Measurements from ENCODE around the gene FKBP2.

Gene FKBP2

GRCh38 chr11:64219755-64220154 lies 21.1 kb upstream of the FKBP2 start:
- DNase-seq = no peak

- DNase-seq = no peak
These were observed 20.6 kb upstream of the FKBP2 start for GRCh38 chr11:64220271-64220670.

DNA sequence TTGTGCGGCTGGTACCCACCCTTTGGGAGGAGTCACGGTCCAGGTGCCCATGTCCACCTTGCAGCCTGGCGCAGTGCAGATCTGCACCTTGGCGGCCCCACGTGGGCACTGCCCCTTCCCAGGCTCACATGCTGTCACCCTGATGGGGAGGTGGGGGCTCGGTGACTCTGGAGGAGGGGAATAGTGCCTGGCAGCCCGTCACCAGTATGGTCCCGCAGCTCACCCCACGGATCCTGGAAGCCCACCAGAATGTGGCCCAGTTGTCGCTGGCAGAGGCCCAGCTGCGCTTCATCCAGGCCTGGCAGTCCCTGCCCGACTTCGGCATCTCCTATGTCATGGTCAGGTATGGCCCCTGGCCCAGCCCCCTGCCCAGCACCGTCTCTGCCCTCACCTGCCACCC lies 20.1 kb upstream of the FKBP2 start:
- no peak for DNase-seq

DNA sequence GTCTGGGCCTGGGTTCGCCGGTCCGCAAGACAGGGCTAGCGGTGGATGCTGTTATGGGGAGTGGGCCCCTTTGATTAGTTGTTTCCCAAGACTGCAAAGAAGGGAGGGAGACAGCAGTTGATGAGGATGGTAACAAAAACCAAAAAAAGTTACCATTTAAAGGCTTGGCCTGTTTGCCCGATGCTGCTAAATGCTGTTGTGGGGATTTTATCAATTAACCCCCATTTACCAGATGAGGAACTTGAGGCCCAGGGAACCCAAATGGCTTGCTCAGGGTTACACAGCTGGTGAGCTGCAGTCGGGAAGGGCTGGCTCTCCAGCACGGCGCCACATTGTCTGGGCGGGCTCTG lies 18.3 kb upstream of the FKBP2 start:
- no peak for DNase-seq

GRCh38 chr11:64223001-64223651 lies 17.8 kb upstream of the FKBP2 start:
- DNase-seq = no peak

DNA sequence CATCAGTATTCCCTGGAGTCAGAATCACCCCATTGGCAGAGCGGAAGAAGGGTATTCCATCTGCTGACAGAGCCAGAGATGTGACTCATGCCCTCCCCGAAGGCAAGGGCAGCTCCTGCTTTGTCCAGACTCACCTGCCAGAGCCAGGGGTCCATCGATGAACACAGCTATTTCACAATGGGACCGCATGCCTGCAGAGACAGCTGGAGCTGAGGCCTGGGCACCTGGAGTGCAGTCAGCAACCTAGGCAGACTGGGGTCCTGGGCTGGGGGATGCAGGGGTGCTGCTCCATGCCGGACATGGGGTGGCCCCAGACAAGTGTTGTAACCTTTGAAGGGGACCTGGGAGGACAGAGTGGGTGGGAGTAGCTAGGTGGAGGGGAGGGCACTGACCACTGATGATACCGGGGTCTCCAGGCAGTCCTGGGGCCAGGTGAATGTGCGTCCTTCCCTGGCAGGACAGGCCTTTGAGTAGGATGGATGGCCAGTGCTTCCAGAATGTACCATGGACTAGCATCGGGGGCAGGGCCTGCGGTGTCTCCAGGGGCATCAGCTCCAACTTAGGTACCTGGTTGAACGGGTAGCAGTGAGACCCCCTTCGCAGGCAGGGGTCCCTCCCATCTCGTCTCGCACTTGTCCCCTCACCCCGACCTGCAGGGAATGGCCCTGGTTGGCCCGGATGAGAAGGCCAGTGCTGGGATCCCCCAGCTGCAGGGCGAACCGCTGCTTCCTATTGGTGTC lies 16.6 kb upstream of the FKBP2 start:
- no peak for DNase-seq

- DNase-seq = no peak
These were observed 15.8 kb upstream of the FKBP2 start for GRCh38 chr11:64224891-64225607.

GRCh38 chr11:64225608-64226506 lies 15.0 kb upstream of the FKBP2 start, which contains the start of the genes NUDT22 and TRPT1:
Gene NUDT22, plus strand, starts transcription at chr11:64226274. Its CDS starts 379 bp downstream, at chr11:64226653.
Gene TRPT1, minus strand, starts transcription at chr11:64226186. Its CDS starts 326 bp downstream, at chr11:64225860.
- DNase-seq = peak; percentile 88 to 93

GRCh38 chr11:64226507-64227051 lies 14.3 kb upstream of the FKBP2 start:
- DNase-seq = peak; percentile 46 to 56

- no peak for DNase-seq
These were observed 13.4 kb upstream of the FKBP2 start for GRCh38 chr11:64227405-64227956.

GRCh38 chr11:64229090-64229743 lies 11.7 kb upstream of the FKBP2 start:
- DNase-seq = no peak

- DNase-seq = no peak
These were observed 11.1 kb upstream of the FKBP2 start for GRCh38 chr11:64229744-64230170.

DNA sequence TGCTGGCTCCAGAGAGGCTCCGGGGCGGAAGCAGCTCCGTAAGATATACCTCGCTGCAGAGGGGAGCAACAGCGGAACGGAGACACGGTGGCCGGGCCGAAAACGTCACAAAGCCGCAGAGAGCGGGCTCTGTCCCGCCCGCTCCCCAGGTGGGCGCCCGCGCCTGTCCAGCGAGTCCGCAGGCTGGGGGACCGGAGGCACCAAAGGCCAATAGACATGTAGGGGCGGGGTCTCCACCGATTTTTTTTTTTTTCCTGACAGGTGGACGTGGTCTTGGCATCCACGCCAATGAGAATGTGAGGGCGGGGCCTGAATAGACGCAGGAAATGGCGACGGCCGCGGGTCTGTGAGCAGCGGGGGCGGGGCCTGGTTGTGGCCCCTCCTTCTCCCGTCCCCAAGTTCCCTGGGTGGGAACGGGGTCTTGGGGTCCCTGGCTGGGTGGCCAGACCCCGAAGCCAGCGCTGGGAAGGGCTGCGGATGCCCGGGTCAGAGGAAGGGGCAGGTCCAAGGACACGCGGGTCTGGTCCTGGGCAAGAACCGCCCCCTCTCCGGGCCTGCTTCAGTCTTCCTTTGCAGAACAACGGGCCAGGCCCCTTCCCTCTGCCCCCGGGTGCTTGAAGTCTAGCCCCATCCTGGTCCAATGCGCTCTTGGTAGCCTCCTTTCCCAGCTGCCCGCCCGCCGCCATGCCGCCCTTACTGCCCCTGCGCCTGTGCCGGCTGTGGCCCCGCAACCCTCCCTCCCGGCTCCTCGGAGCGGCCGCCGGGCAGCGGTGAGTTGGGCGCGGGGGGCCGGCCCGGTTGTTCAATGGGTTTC lies 10.5 kb upstream of the FKBP2 start, which contains the start of gene DNAJC4:
Gene DNAJC4, plus strand, starts transcription at position 378 of the 814 bp plus-strand sequence. Its CDS starts 307 bp downstream, at position 685.
- DNase-seq = peak; percentile 83 to 84

DNA sequence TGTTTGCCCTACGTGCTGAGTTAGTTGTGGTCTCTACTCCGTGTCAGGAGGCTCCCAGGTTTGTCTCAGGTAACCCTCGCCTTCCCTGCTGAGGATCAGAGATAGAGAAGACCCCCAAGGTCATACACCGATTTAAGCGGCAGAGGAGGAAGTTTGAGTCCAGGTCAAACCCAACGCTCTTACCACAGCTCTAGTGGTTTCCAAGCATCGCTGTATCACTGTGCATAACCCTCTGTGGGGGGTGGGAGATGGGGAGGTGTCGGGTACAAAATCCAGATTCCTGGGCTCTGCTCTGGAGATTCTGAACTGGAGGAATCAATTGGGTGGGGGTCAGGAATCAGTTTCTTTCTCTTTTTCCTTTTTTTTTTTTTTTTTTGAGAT lies 9.9 kb upstream of the FKBP2 start:
- no peak for DNase-seq

DNA sequence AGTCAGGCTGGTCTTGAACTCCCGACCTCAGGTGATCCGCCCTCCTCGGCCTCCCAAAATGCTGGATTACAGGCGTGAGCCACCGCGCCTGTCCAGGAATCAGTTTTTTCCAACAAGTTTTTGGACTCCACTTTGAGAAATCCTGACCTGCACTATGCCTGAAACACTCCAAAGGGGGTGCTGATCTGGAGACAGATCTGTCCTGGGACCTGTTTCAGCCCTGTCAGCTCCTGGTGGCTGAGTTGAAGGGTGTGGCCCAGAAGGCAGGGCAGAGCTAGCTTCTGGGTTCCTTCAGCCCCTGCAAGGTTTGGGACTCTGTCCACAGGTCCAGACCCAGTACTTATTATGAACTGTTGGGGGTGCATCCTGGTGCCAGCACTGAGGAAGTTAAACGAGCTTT lies 9.3 kb upstream of the FKBP2 start:
- DNase-seq = no peak

GRCh38 chr11:64232182-64232966 lies 8.5 kb upstream of the FKBP2 start:
- DNase-seq = no peak

GRCh38 chr11:64232967-64233315 lies 8.0 kb upstream of the FKBP2 start:
- DNase-seq = no peak

DNA sequence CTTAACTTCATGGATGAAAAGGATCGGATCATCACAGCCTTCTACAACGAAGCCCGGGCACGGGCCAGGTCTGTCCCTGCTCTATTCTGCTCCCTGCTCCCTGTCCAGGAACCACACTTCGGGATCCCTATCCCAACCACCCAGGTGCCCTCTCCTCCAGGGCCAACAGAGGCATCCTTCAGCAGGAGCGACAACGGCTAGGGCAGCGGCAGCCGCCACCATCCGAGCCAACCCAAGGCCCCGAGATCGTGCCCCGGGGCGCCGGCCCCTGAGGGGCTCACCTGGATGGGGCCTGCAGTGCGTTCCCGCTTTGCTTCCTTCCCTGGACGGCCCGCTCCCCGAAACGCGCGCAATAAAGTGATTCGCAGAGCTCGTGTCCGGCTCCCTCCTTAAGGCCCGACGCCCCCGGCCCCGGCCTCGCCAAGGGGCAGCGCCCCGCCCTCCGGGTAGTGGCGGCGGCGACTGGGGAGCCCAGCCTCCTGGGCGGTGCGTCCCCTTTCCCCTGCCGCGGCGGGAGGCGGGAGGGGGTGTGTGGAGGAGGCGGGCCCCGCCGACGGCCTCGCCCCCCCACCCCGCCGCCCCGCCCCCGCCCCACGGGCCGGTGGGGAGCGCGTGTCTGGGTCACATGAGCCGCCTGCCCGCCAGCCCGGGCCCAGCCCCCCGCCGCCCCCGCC lies 6.8 kb upstream of the FKBP2 start, which contains the start of gene VEGFB:
Gene VEGFB, plus strand, starts transcription at position 672 of the 674 bp plus-strand sequence. CDS start 250 bp downstream, outside the sequence.
- peak; percentile 72 to 76 for DNase-seq

Data from stimulated activated CD4-positive, alpha-beta T cell treated with anti-CD3 and anti-CD28 coated beads, Interleukin-4, amount 100 ng/mL, for 4 hours (primary cell).